IgD-negative memory B cell (primary cell): ENCODE data around the gene PARD3B. TPM values are rescaled to one million over a fixed set of nuclear protein-coding genes. Genes with fewer than 3 reads are reported as not detected.

Source experiments
- H3K27ac Mint-ChIP-seq, 3 donors: one replicate each; pipeline ENCODE4 v1.8.0; 2020 to 2022; ENCODE audit warnings: mild to moderate bottlenecking in 3 of 3, mixed read lengths in 3 of 3, moderate library complexity in 1 of 3
- H3K27me3 Mint-ChIP-seq: one replicate; pipeline ENCODE4 v1.8.0; 2021; ENCODE audit warnings: mixed read lengths
- H3K36me3 Mint-ChIP-seq: one replicate; pipeline ENCODE4 v1.8.0; 2020; ENCODE audit warnings: mild to moderate bottlenecking, mixed read lengths
- H3K4me1 Mint-ChIP-seq, 3 donors: one replicate each; pipeline ENCODE4 v1.8.0; 2020 to 2022; ENCODE audit warnings: mixed read lengths in 3 of 3, mild to moderate bottlenecking in 1 of 3
- H3K4me3 Mint-ChIP-seq, 4 donors: one replicate each; pipeline ENCODE4 v1.8.0; 2020 to 2022; ENCODE audit warnings: mild to moderate bottlenecking in 4 of 4, mixed read lengths in 4 of 4, moderate library complexity in 3 of 4
- H3K9me3 Mint-ChIP-seq, 3 donors: one replicate each; pipeline ENCODE4 v1.8.0; 2020 to 2021; ENCODE audit warnings: mixed read lengths in 3 of 3, mild to moderate bottlenecking in 1 of 3
- polyA plus RNA-seq: library from polyadenylated mRNA; unstranded; fragments of 300-500 nt; fragmentation: Illumina TruSeq; gene quantifications from one replicate; pipeline ENCODE4 v1.2.3, GENCODE V29; 2021

The PARD3B gene
- polyA plus RNA-seq, 1 donor from 2014 or later = 0.04 TPM

GRCh38 chr2:205545971-205546816 lies 1000.9 kb downstream of the PARD3B start:
- Mint-ChIP-seq H3K4me3 (no peak overlapping the region), H3K36me3 (no peaks in the 10 kb centered on the region), H3K9me3 (peaks cover 0 to 1% (median 0%) of the 10 kb centered on the region in 3 donors), H3K27me3 (peaks cover 2% of the 10 kb centered on the region), H3K4me1 (peaks cover 1 to 5% (median 5%) of the 10 kb centered on the region in 3 donors), H3K27ac (no peak overlapping the region)

DNA sequence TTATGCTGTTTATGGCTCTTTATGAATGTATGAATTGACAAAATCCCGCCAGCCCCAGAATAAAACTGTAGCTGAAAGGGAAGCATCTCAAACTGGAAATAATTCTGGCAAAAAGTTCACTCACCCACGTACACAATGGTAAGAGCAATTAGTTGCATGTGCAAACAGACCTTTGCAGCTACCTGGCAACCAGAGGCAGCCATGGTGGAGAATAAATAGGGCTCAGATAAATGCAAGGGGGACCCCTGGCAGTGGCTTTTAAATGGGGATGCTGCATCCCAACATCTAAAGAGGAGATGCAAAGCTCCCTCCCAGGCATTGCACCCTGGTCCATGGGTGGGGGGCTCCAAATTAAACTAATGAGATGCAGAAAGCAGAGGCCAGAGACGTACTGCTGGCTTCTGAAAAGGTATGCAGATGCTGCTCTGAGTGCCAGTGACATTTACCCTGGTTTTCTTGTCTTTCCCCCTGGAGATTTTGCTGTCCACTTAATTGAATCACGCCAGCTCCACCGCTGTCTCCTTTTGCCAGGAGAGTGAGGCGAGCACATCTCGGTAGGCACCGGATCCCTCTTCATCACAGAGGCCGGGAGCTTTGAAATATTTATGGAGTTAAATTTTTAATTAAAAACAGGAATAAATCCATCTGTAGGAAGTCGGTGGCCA lies 1010.4 kb downstream of the PARD3B start:
- Mint-ChIP-seq H3K27me3 (peaks cover 6% of the 10 kb centered on the region), H3K9me3 (peaks cover 0 to 2% (median 0%) of the 10 kb centered on the region in 3 donors), H3K27ac (no peak overlapping the region), H3K4me1 (no peaks in the 10 kb centered on the region), H3K36me3 (no peaks in the 10 kb centered on the region), H3K4me3 (no peak overlapping the region)

DNA sequence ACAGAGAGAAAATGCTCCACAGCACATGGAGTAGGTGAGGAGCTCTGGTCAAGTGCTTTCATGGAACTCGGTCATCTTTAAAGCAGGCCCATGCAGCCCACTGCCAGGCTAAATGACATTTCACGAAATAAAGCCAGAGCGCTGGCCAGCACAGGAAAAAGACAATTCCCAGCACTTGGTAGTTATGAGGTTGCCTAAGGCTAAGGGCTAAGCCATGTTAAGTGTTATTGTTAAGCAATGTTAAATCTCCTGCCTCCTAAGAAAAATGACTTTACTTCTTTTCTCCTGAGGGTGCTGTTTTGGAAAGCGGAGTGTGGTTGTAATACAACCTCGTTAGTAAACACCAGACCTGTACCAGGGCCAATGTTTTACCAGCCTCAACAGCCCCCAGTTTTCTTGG lies 1011.1 kb downstream of the PARD3B start:
- Mint-ChIP-seq H3K9me3 (peaks cover 0 to 2% (median 0%) of the 10 kb centered on the region in 3 donors), H3K36me3 (no peaks in the 10 kb centered on the region), H3K27ac (no peak overlapping the region), H3K4me1 (no peaks in the 10 kb centered on the region), H3K27me3 (peaks cover 6% of the 10 kb centered on the region), H3K4me3 (no peak overlapping the region)

DNA sequence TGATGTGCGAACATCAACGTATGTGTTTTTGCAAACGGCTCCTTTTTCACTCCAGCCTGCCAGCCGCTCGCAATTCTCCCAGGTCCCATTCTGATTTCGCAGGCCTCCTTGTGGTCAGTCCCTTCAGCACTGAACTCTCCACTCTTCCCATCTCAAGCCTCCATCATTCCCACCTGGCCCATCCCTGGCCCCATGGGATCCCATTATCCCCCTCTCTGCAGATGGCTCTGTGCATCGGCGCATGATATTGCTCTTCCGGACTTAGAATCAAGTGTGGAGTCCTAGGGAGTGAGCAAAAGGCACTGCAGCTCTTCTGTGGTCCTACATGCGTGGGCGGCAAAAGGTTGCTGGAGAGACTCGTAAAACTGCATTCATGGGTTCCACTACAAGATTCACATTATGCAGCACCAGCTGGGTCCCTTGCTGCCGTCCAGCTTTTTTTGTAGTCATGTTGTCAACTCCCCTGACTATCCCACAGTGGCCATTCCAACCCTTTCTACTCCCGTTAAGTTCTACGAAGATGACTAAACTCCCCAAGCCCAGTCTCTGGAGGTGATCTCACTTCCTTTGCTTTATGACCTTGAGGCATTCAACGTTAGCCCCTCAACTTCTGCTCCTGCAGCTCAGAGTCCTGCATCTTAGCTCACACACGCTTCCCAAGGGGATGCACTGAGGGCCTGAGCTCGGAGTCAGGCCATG lies 1011.7 kb downstream of the PARD3B start:
- Mint-ChIP-seq H3K4me3 (no peak overlapping the region), H3K36me3 (no peaks in the 10 kb centered on the region), H3K4me1 (no peaks in the 10 kb centered on the region), H3K27ac (no peak overlapping the region), H3K27me3 (peaks cover 6% of the 10 kb centered on the region), H3K9me3 (peaks cover 0 to 2% (median 0%) of the 10 kb centered on the region in 3 donors)

DNA sequence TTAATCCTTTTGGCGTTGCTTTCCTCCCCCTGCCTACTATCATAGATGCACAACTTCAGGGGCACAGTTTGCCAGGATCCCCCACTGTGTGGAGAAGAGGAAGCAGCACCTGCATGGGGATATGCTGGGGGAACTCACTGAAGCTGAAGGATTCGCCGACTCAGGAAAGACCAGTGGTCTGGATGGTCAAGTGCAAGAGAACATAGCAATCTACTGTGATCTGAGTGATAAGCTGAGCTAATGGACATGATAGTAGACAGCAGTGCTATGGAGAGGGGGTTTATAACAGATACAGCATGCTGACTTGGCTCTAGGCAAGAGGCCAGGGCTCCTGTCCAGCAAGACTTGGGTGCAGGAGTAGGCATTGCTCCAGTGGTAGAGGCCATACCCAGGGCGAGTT lies 1012.6 kb downstream of the PARD3B start:
- Mint-ChIP-seq H3K27me3 (peaks cover 6% of the 10 kb centered on the region), H3K4me3 (no peak overlapping the region), H3K27ac (no peak overlapping the region), H3K4me1 (no peaks in the 10 kb centered on the region), H3K9me3 (peaks cover 0 to 2% (median 0%) of the 10 kb centered on the region in 3 donors), H3K36me3 (no peaks in the 10 kb centered on the region)

DNA sequence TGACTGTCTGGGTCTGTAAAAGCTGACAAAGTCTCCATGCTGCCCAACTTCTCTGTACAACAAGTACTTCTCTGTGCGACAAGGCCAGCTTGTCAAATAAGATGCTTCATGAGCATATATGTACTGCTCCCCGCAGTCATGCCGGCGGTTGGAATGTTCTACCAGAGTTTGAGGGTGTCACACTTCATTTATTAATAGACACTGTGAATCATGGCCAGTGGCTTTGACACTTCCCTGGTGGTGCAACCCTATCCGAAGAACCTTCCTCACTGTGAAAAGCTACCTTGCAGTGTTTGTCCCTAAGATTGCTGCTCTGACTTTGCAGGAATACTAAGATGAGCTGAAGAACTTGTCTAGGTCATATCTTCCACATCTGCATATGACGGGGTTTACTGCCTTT lies 1016.2 kb downstream of the PARD3B start:
- no peaks in the 10 kb centered on the region for H3K4me1 Mint-ChIP-seq
- no peak overlapping the region for H3K27ac Mint-ChIP-seq
- H3K27me3 Mint-ChIP-seq = peaks cover 6% of the 10 kb centered on the region
- peaks cover 0 to 2% (median 0%) of the 10 kb centered on the region in 3 donors for H3K9me3 Mint-ChIP-seq
- H3K36me3 Mint-ChIP-seq = no peaks in the 10 kb centered on the region
- H3K4me3 Mint-ChIP-seq = no peak overlapping the region

DNA sequence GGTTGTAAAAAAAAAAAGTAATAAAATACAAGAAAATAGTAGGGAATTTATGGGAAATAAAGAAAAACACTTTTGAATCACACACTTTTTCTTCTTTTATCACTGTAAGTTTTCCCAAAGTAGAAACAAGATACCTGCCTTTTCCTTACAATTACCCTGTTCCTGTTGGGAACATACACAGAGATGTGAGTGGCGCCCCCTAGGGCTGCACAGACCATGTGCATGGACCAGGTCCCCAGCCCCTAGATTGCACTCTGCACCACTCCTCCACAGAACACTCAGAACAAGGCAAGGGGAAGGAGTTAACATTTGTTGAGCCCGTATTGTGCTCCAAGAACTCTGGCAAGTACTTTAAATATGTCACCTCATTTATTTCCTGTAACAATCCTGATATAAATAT lies 1018.4 kb downstream of the PARD3B start:
- peaks cover 0 to 3% (median 0%) of the 10 kb centered on the region in 3 donors for H3K9me3 Mint-ChIP-seq

DNA sequence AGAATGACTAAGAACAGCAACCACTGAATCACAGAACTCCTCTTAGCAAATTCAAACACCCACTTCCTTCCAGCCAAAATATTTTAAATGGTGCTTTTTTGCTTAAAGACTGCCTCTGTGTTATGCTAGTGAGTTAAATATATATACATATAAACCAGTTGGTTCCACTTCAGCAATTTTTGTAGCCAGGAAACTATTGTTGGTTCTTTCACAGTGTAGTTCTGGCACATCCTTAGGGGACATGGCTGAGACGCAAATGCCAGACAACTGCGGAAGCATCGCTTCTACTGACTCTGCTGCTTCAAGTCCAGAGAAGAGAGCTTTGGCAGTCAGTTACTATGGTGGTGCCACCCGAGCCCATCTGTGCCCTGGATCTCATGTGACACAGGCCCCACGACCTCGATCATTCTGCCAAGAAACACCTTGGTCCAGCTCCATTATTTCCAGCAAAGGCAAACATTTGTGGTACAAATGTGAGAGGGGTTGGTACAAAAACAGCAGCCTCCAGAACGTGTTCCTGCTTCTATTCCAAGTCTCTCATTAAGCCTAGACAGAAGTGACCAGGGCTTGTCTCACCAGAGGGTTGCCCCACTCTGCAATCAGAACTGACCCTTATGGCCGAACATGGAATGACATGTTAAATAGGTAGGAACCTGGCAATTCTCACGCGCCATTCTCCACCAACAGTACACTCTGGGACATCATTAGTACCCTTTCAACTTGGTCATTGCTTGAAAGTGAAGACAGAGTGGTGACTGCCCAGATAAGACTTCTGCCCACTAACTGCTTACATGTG lies 1019.3 kb downstream of the PARD3B start:
- Mint-ChIP-seq H3K36me3 (no peaks in the 10 kb centered on the region), H3K4me3 (no peak overlapping the region), H3K4me1 (no peaks in the 10 kb centered on the region), H3K27me3 (peaks cover 3% of the 10 kb centered on the region), H3K9me3 (peaks cover 0 to 3% (median 0%) of the 10 kb centered on the region in 3 donors), H3K27ac (no peak overlapping the region)

More for the DNA sequence above, 1018.4 kb downstream of the PARD3B start:
- Mint-ChIP-seq H3K4me1 (no peaks in the 10 kb centered on the region), H3K4me3 (no peak overlapping the region), H3K36me3 (no peaks in the 10 kb centered on the region), H3K27me3 (peaks cover 3% of the 10 kb centered on the region), H3K27ac (no peak overlapping the region)

GRCh38 chr2:205565142-205565522 lies 1019.9 kb downstream of the PARD3B start:
- H3K4me3 Mint-ChIP-seq = no peak overlapping the region
- H3K27ac Mint-ChIP-seq = no peak overlapping the region
- peaks cover 3% of the 10 kb centered on the region for H3K27me3 Mint-ChIP-seq
- no peaks in the 10 kb centered on the region for H3K36me3 Mint-ChIP-seq
- peaks cover 0 to 3% (median 0%) of the 10 kb centered on the region in 3 donors for H3K9me3 Mint-ChIP-seq
- no peaks in the 10 kb centered on the region for H3K4me1 Mint-ChIP-seq

DNA sequence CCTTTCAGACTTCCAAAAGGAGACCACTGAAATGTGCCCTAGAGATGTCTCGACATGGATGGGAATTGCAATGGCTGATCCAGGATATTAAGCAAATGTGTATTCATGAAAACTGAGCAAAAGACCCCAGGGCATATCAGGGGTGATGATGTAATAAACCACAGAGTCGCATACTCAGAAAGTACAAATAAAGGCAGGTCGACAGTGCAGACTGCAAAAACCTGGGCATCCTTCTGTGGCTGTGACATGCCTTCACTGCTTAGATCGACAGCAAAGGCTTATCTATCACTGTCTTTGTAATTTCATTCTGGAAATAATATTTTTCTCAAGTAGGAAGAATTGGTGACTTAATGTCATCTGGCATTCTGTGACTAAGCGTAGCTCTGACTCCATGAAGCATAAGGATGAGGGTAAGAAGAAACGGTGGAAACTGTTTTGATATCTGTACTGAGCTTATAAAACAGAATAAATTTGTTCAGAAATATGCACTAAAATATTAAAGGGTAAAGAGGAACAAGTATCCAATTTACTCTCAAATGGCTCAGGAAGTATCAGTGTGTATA lies 1021.4 kb downstream of the PARD3B start:
- Mint-ChIP-seq H3K36me3 (no peaks in the 10 kb centered on the region), H3K4me1 (no peaks in the 10 kb centered on the region), H3K27ac (no peak overlapping the region), H3K27me3 (peaks cover 3% of the 10 kb centered on the region), H3K4me3 (no peak overlapping the region), H3K9me3 (peaks cover 0 to 3% (median 0%) of the 10 kb centered on the region in 3 donors)

- H3K4me1 Mint-ChIP-seq = no peaks in the 10 kb centered on the region
- peaks cover 3% of the 10 kb centered on the region for H3K27me3 Mint-ChIP-seq
- peaks cover 0 to 5% (median 0%) of the 10 kb centered on the region in 3 donors for H3K9me3 Mint-ChIP-seq
- H3K36me3 Mint-ChIP-seq = no peaks in the 10 kb centered on the region
- H3K4me3 Mint-ChIP-seq = no peak overlapping the region
- no peak overlapping the region for H3K27ac Mint-ChIP-seq
Observed at GRCh38 chr2:205568620-205569019, 1023.3 kb downstream of the PARD3B start.

DNA sequence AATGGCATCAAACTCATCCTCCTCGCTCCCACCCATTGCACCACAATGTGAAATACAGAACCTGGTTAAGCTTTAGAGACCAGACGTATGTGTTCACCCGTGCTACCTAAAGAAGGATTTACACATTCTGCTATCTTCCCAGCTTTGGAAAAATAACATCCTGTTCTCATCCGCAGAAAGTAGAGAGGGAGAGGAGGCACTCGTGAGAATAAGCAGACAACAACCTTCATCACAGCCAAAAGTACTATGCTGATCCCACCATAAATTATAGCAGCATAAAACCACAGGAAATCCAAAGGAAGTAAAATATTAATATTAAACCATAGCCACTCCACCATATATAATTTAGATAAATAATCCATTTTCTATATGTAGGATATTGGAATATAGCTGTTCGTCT lies 1025.4 kb downstream of the PARD3B start:
- H3K27ac Mint-ChIP-seq = no peak overlapping the region
- peaks cover 4% of the 10 kb centered on the region for H3K27me3 Mint-ChIP-seq
- H3K4me3 Mint-ChIP-seq = no peak overlapping the region
- no peaks in the 10 kb centered on the region for H3K4me1 Mint-ChIP-seq
- H3K9me3 Mint-ChIP-seq = peaks cover 0 to 5% (median 5%) of the 10 kb centered on the region in 3 donors
- no peaks in the 10 kb centered on the region for H3K36me3 Mint-ChIP-seq

DNA sequence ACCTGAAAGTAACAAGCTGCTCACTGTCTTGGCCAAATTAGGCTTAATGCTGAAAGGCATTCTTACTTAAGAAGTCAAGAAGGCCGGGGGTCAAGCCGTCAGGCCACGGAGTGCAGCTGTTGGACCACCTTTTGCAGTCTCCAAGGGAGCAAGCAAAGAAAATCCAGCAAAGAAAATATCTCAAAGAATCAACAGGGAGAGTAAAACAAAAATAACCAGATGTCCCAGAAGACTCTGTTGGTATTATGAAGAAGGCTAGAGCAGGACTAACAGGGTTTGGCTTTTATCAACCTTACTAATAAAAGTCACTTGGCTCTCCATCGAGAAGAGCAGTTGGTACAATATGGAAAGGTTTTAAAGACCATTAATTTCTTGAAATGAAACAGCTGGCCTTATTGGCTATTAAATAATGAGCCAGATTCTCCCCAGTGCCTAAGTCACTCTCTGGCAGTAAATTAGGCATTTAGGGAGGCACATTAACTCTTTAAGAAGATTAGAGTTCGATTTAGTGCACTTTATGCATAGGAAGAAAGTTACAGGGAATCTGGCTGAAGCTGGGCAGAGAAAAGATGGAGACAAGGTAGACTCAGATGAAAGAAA lies 1026.2 kb downstream of the PARD3B start:
- Mint-ChIP-seq H3K36me3 (no peaks in the 10 kb centered on the region), H3K4me3 (no peak overlapping the region), H3K9me3 (peaks cover 2 to 12% (median 3%) of the 10 kb centered on the region in 3 donors), H3K27ac (no peak overlapping the region), H3K4me1 (no peaks in the 10 kb centered on the region), H3K27me3 (peaks cover 4% of the 10 kb centered on the region)

GRCh38 chr2:205574001-205574400 lies 1028.7 kb downstream of the PARD3B start:
- no peak overlapping the region for H3K4me3 Mint-ChIP-seq
- peaks cover 1% of the 10 kb centered on the region for H3K27me3 Mint-ChIP-seq
- H3K4me1 Mint-ChIP-seq = no peaks in the 10 kb centered on the region
- H3K9me3 Mint-ChIP-seq = peaks cover 2 to 20% (median 7%) of the 10 kb centered on the region in 3 donors
- H3K27ac Mint-ChIP-seq = no peak overlapping the region
- H3K36me3 Mint-ChIP-seq = no peaks in the 10 kb centered on the region
